Omental fat pad (tissue), 4 donors: ENCODE results near the gene ASIC4. TPM values are rescaled to one million over a fixed set of nuclear protein-coding genes. Genes with fewer than 3 reads are reported as not detected.

Experiments used
- ATAC-seq: fragments of 150-250 bp; one replicate; pipeline ENCODE4 v1.9.1; 2016; ENCODE audit warnings: mild to moderate bottlenecking, moderate library complexity; ENCODE audit not compliant: low FRiP score
- DNase-seq: peaks from one replicate; pipeline ENCODE4 v3.0.0-alpha.2; 2019; ENCODE audit warnings: low spot score
- CTCF ChIP-seq, 3 donors: fragments of 450-650 bp; IDR thresholded peaks; one replicate each; pipeline ENCODE4 v1.5.1; 2016 to 2017; ENCODE audit warnings: antibody characterized with exemption in 3 of 3, mild to moderate bottlenecking in 3 of 3, moderate library complexity in 2 of 3
- total RNA-seq, 4 donors: library from RNA; depleted of rRNA; stranded (reverse); fragments of >200 nt; gene quantifications; one replicate each; pipeline ENCODE4 v1.1.0, GENCODE V29; 2016

ASIC4 gene
- total RNA-seq, 4 donors from 2014 or later, result 0.12 to 0.19 TPM; not detected in 2

GRCh38 chr2:219560893-219561178 lies 46.6 kb downstream of the ASIC4 start:
- ATAC-seq, result no peak
- TF ChIP-seq CTCF (IDR thresholded peaks at IDR 0.05), result no peak
- no peak for DNase-seq

DNA sequence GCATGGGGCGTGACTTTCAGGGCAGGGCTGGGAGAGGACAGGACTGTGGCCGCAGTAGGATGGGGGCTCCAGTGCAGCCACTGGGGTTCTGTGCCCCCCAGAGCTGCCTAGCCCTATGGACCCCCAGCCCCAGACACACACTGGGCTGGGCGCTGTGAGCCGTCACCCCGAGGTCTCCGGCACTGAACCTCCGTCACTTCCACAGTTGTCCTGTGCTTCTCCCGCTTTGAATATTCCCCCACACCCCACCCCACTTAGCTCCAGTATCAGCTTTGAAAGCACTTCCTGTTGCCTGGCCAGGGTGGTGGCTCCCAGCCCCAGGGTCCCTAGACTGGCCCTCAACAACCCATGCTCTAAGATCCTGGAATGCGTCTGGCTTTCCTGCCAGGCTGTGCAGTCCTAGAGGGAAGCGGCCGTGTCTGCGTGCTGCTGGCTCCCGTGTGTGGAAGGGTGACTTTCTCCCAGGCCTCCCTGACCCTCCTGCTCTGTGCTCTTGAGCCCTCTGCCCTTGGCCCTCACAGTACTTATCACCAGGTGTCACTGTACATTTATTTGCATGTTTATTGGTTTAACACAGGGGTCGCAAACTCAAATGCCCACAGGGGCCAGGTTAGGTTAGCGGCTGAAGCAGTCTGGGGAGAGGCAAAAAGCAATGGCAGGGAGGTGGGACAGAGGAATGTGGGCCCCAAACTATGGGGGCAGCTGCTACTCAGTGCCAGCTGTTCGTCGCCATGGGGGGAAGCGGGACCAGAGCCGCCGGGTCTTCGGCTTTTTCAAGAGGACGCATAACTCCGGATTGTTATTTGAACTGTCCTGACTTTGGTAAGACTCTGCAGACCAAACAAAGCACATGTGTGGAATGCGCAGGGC lies 47.1 kb downstream of the ASIC4 start:
- ATAC-seq, result no peak
- DNase-seq, result no peak
- no peak for TF ChIP-seq CTCF (IDR thresholded peaks at IDR 0.05)

- no peak for ATAC-seq
These were observed 48.1 kb downstream of the ASIC4 start for GRCh38 chr2:219562049-219563020.

GRCh38 chr2:219563271-219563928 lies 49.1 kb downstream of the ASIC4 start:
- ATAC-seq (no peak), DNase-seq (no peak)
- TF ChIP-seq CTCF (IDR thresholded peaks at IDR 0.05), result no peak

More at GRCh38 chr2:219562049-219563020, 48.1 kb downstream of the ASIC4 start:
- no peak for TF ChIP-seq CTCF (IDR thresholded peaks at IDR 0.05)
- no peak for DNase-seq

- ATAC-seq (no peak), DNase-seq (no peak)
- no peak for TF ChIP-seq CTCF (IDR thresholded peaks at IDR 0.05)
These were observed 51.1 kb downstream of the ASIC4 start for GRCh38 chr2:219565130-219566080.

DNA sequence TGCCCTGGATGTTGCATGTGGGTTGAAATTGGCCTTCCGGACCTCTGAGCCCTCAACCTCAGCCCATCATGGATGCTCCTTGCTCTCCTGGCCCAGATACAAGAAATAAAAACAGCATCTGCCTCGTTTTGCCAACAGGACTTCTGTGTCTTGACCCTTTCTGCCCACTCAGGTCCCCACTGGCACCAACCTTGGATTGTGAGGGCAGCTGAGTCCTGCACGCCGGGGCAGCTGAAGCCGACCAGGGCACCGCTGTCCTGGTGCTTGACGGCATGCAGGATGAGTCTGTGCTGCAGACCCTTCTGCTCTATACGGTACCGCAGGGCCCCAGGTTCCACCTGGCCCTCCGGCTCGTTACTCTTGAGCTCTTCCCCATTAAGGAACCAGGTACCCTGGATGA lies 52.4 kb downstream of the ASIC4 start:
- DNase-seq, result no peak

More for the DNA sequence above, 52.4 kb downstream of the ASIC4 start:
- TF ChIP-seq CTCF (IDR thresholded peaks at IDR 0.05), result no peak
- ATAC-seq, result no peak
